HL-60 (cell line): ENCODE data around the gene SACS.

Source experiments
- DNase-seq, 2 experiments: peaks; one replicate each; pipeline ENCODE4 v3.0.0-alpha.2; 2010 to 2020; ENCODE audit warnings: low read depth in 1 of 2, low spot score in 1 of 2
- H3K27ac ChIP-seq: fragments of 250-450 bp; sonication (Bioruptor Pico); replicated peaks from 2 replicates; pipeline ENCODE4 v1.5.1; 2020; ENCODE audit warnings: mild to moderate bottlenecking, moderate library complexity
- H3K27me3 ChIP-seq: fragments of 250-450 bp; sonication (Bioruptor Pico); 2 replicates; pipeline ENCODE4 v1.5.1; 2021; ENCODE audit warnings: mild to moderate bottlenecking, moderate library complexity; ENCODE audit not compliant: insufficient read depth, poor library complexity, severe bottlenecking
- H3K4me3 ChIP-seq: replicated peaks from 2 replicates; pipeline ENCODE4 v1.5.1; 2011; ENCODE audit warnings: mild to moderate bottlenecking, control low read depth, low read length; ENCODE audit not compliant: insufficient read depth
- CTCF ChIP-seq: IDR thresholded peaks from one replicate; pipeline ENCODE4 v1.5.1; 2011; ENCODE audit warnings: low read length, control low read depth, inconsistent platforms; ENCODE audit not compliant: insufficient read depth
- GABPA ChIP-seq: IDR thresholded peaks from 2 replicates; pipeline ENCODE4 v1.6.1; 2012; ENCODE audit warnings: low read depth
- POLR2AphosphoS5 ChIP-seq: IDR thresholded peaks from 2 replicates; pipeline ENCODE4 v1.6.1; 2012; ENCODE audit warnings: low read depth
- REST ChIP-seq: IDR thresholded peaks from 2 replicates; pipeline ENCODE4 v1.6.1; 2012; ENCODE audit warnings: low read depth; ENCODE audit not compliant: insufficient replicate concordance
- SPI1 ChIP-seq: IDR thresholded peaks from 2 replicates; pipeline ENCODE4 v1.6.1; 2012; ENCODE audit warnings: low read depth, mild to moderate bottlenecking, borderline replicate concordance

SACS gene

GRCh38 chr13:23347601-23348000 is 85.9 kb downstream of the SACS start:
- TF ChIP-seq CTCF (no peak), SPI1 (no peak), POLR2AphosphoS5 (no peak), REST (no peak), GABPA (no peak)
- H3K27me3 ChIP-seq = no peaks in the 10 kb centered on the region

GRCh38 chr13:23344931-23345595 is 88.4 kb downstream of the SACS start:
- H3K27me3 ChIP-seq = no peaks in the 10 kb centered on the region
- no peak for TF ChIP-seq SPI1
- TF ChIP-seq CTCF = no peak
- H3K27ac ChIP-seq = no peak overlapping the region
- DNase-seq = no peak
- H3K4me3 ChIP-seq = no peak overlapping the region

More at GRCh38 chr13:23347601-23348000, 85.9 kb downstream of the SACS start:
- Histone ChIP-seq H3K27ac (no peak overlapping the region), H3K4me3 (no peak overlapping the region)
- DNase-seq = no peak

- no peak overlapping the region for H3K27ac ChIP-seq
- DNase-seq = no peak
- no peaks in the 10 kb centered on the region for H3K27me3 ChIP-seq
- H3K4me3 ChIP-seq = no peak overlapping the region
- no peak for TF ChIP-seq REST
- TF ChIP-seq GABPA = no peak
- TF ChIP-seq SPI1 = no peak
- TF ChIP-seq CTCF = no peak
- no peak for TF ChIP-seq POLR2AphosphoS5
These were observed 94.3 kb downstream of the SACS start for GRCh38 chr13:23339225-23339624.

GRCh38 chr13:23330356-23330755 is 103.1 kb downstream of the SACS start:
- H3K27ac ChIP-seq = no peak overlapping the region
- H3K4me3 ChIP-seq = no peak overlapping the region
- no peaks in the 10 kb centered on the region for H3K27me3 ChIP-seq
- no peak for DNase-seq
- TF ChIP-seq CTCF = no peak
- TF ChIP-seq REST = no peak
- no peak for TF ChIP-seq GABPA
- TF ChIP-seq SPI1 = no peak
- no peak for TF ChIP-seq POLR2AphosphoS5
